ENCODE data around the gene NIPSNAP2. TPM values are rescaled to one million over a fixed set of nuclear protein-coding genes. Genes with fewer than 3 reads are reported as not detected.

The NIPSNAP2 gene
- total and polyA plus RNA-seq, 12 donors = 93.8 to 455 (median 341) TPM

DNA sequence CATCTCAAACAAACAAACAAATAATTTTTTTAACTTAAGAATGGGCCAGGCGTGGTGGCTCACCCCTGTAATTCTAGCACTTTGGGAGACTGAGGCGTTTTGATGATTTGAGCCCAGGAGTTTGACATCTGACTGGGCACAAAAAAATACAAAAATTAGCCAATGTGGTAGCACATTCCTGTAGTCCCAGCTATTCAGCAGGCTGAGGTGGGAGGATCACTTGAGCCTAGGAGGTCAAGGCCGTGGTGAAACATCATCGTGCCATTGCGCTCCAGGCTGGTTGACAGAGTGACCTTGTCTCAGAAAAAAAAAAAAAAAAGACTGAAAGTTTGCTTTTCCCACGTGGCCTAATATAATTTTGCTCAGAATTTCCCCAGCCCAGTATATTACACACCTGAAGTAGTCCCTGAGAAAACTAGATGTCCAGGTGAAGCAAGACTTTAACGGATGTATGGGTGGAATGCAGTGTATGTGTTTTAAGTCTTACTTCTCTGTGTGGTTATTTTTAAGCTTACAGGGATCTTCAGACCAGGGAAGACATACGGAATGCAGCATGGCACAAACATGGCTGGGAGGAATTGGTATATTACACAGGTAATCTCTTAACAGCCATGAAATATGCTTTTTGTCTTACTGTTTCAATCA is 32.6 kb downstream of the NIPSNAP2 start:
- WGBS, 2 donors = 91% methylated on average over 8 of the region's 8 CpGs
- peaks cover 0 to 12% (median 0%) of the 10 kb centered on the region in 9 donors for H3K4me1 ChIP-seq
- H3K4me3 ChIP-seq = no peak overlapping the region
- H3K36me3 ChIP-seq = peaks cover 0 to 90% (median 49%) of the 10 kb centered on the region in 9 donors
- TF ChIP-seq CTCF (IDR thresholded peaks at IDR 0.05) = no peak
- no peak for ATAC-seq
- H3K27me3 ChIP-seq = no peaks in the 10 kb centered on the region
- no peak overlapping the region for H3K27ac ChIP-seq
- intact Hi-C loops (cut with DNase I) = no loop called here
- DNase-seq = no peak
- no peaks in the 10 kb centered on the region for H3K9me3 ChIP-seq

- no peaks in the 10 kb centered on the region for H3K9me3 ChIP-seq
- no peak for ATAC-seq
- intact Hi-C loops (cut with DNase I) = loop anchor here in 6 of 10 donors (2.0 to 10.0 kb wide), 3 partner anchors 69 to 71 kb away; no protein-coding TSS in a partner anchor
- no peak overlapping the region for H3K4me3 ChIP-seq
- 84 to 88% methylated on average over 4 of the region's 4 CpGs for WGBS, 2 donors
- TF ChIP-seq CTCF (IDR thresholded peaks at IDR 0.05) = no peak
- H3K4me1 ChIP-seq = peaks cover 0 to 12% (median 0%) of the 10 kb centered on the region in 9 donors
- no peaks in the 10 kb centered on the region for H3K27me3 ChIP-seq
- H3K27ac ChIP-seq = no peak overlapping the region
- DNase-seq = no peak
- peaks cover 0 to 23% (median 9%) of the 10 kb centered on the region in 9 donors for H3K36me3 ChIP-seq
Measured at GRCh38 chr7:56003749-56004148, 39.4 kb downstream of the NIPSNAP2 start.

GRCh38 chr7:56007167-56007652 is 42.8 kb downstream of the NIPSNAP2 start:
- Histone ChIP-seq H3K4me1 (peaks cover 0 to 9% (median 0%) of the 10 kb centered on the region in 9 donors), H3K36me3 (peaks cover 0 to 14% (median 0%) of the 10 kb centered on the region in 9 donors), H3K4me3 (no peak overlapping the region), H3K27me3 (no peaks in the 10 kb centered on the region), H3K9me3 (no peaks in the 10 kb centered on the region), H3K27ac (no peak overlapping the region)
- intact Hi-C loops (cut with DNase I) = loop anchor here in 3 of 10 donors (5.0 to 10.0 kb wide), 2 partner anchors 65 to 68 kb away; no protein-coding TSS in a partner anchor
- WGBS, 2 donors = 82 to 87% methylated on average over 4 of the region's 4 CpGs
- ATAC-seq = no peak
- no peak for TF ChIP-seq CTCF (IDR thresholded peaks at IDR 0.05)
- DNase-seq = no peak

DNA sequence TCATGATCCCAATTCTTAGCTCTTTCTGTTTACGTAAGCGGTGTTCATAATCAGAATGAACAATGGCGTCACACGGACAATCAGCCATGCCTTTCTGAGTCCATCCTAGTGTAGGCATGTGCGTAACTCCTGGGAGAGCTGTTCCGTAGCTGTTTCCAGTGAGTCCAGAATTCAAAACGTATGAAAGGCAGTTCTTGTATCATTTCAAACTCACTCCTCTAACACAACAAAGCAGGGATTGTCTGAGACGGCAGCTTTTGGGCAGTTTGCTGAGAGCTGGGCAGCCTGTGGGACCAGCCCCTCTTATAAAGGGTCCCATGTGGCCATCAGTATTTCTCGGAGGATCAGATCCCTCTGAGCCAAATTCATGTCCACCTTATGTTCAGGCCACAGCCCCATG is 43.5 kb downstream of the NIPSNAP2 start:
- 74 to 81% methylated on average over 9 of the region's 9 CpGs for WGBS, 2 donors
- no peak for ATAC-seq
- no peak overlapping the region for H3K4me3 ChIP-seq
- intact Hi-C loops (cut with DNase I) = loop anchor here in 3 of 10 donors (5.0 to 10.0 kb wide), 2 partner anchors 64 to 67 kb away; no protein-coding TSS in a partner anchor
- peaks cover 0 to 9% (median 0%) of the 10 kb centered on the region in 9 donors for H3K4me1 ChIP-seq
- no peaks in the 10 kb centered on the region for H3K27me3 ChIP-seq
- H3K9me3 ChIP-seq = no peaks in the 10 kb centered on the region
- no peak for TF ChIP-seq CTCF (IDR thresholded peaks at IDR 0.05)
- no peak overlapping the region for H3K27ac ChIP-seq
- no peak for DNase-seq
- H3K36me3 ChIP-seq = peaks cover 0 to 14% (median 0%) of the 10 kb centered on the region in 9 donors

Data from heart right ventricle (tissue), 16 donors.